OCI-LY1 (cell line): ENCODE data around the gene PAK4.

ENCODE experiments used
- EZH2 ChIP-seq: fragments of 200-600 bp; sonication (generic), shearing (Covaris generic); IDR thresholded peaks from 2 replicates; pipeline ENCODE4 v1.8.0; 2017; ENCODE audit warnings: borderline replicate concordance, mixed run types, mild to moderate bottlenecking, antibody characterized with exemption, low read length, moderate library complexity, mixed read lengths
- TF ChIP-seq, protein P1 (sequence below): fragments of 200-600 bp; sonication (generic), shearing (Covaris generic); IDR thresholded peaks from 2 replicates; pipeline ENCODE4 v1.5.1; 2017; ENCODE audit warnings: mild to moderate bottlenecking, antibody characterized with exemption, low read length, moderate library complexity, mixed read lengths

DNA sequence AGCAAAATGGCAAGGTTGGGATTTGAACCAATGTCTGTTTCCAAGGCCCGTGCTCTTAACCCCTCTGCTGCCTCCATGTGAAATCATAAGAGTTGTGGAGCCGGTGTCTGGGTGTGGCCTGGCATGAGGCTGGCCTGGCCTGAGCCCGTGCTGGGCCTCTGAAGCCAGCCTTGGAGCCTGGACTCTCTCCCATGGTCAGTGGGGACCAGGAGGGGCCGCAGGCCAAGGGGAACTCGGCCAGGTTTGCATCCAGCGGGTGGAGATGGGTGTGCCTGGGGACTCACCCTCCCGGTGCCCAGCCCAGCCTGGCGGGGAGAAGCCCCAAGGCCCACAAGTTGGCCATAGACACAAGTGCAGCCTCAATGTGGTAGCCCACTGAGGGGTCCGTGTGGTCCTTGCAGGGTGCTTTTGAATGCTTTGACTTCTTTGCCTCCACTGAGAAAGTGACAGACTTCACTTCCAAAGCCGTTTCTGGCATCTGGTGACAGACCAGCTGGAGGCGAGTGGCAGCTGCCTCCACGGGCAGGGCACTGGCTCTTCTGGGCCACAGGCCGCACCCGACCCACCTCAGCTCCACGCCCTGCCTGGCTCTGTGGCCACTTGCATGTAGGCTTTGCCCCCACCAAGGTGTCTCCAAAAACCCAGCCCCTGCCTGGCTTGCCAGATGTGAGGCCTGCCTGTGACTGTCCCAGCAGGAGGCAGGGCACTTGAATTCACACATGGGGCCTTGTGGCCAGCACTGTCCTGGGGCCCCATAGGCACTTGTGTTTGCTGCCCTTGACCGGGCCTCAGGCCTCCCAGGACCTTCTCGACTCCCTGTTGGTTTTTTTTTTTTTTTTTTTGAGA is 45.0 kb downstream of the PAK4 start:
- TF ChIP-seq, protein P1, sequence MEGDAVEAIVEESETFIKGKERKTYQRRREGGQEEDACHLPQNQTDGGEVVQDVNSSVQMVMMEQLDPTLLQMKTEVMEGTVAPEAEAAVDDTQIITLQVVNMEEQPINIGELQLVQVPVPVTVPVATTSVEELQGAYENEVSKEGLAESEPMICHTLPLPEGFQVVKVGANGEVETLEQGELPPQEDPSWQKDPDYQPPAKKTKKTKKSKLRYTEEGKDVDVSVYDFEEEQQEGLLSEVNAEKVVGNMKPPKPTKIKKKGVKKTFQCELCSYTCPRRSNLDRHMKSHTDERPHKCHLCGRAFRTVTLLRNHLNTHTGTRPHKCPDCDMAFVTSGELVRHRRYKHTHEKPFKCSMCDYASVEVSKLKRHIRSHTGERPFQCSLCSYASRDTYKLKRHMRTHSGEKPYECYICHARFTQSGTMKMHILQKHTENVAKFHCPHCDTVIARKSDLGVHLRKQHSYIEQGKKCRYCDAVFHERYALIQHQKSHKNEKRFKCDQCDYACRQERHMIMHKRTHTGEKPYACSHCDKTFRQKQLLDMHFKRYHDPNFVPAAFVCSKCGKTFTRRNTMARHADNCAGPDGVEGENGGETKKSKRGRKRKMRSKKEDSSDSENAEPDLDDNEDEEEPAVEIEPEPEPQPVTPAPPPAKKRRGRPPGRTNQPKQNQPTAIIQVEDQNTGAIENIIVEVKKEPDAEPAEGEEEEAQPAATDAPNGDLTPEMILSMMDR = no peak
- no peak for TF ChIP-seq EZH2
